Right atrium auricular region (tissue), 2 donors: Measurements from ENCODE around the gene CRACDL. TPM values are rescaled to one million over a fixed set of nuclear protein-coding genes. Genes with fewer than 3 reads are reported as not detected.
A peak's percentile ranks its signal among the peaks of the same experiment; 100 is the strongest.

Experiments
- DNase-seq: peaks from one replicate; pipeline ENCODE4 v3.0.0-alpha.2; 2019; ENCODE audit warnings: low spot score
- H3K27ac ChIP-seq, 2 donors: fragments of 200-600 bp; sonication (generic); 1 replicate in 1 of 2; 2 replicates in 1 of 2; pipeline ENCODE4 v1.5.1; 2016 to 2019
- H3K27me3 ChIP-seq, 2 donors: fragments of 200-600 bp; sonication (generic); one replicate each; pipeline versions ENCODE4 v1.5.1 to v1.6.0; 2017 to 2019
- H3K36me3 ChIP-seq: fragments of 200-600 bp; sonication (generic); one replicate; pipeline ENCODE4 v1.5.1; 2016
- H3K4me1 ChIP-seq, 2 donors: fragments of 200-600 bp; sonication (generic); one replicate each; pipeline versions ENCODE4 v1.5.1 to v1.6.0; 2017 to 2019
- H3K4me3 ChIP-seq, 2 donors: fragments of 200-600 bp; sonication (generic); 1 replicate in 1 of 2; 2 replicates in 1 of 2; pipeline ENCODE4 v1.5.1; 2017 to 2019; ENCODE audit warnings: mild to moderate bottlenecking in 1 of 2, moderate library complexity in 1 of 2
- H3K9me3 ChIP-seq, 2 donors: fragments of 200-600 bp; sonication (generic); one replicate each; pipeline ENCODE4 v1.5.1; 2019
- CTCF ChIP-seq, 2 donors: fragments of 200-600 bp; sonication (generic); IDR thresholded peaks; one replicate each; pipeline ENCODE4 v1.5.1; 2019; ENCODE audit warnings: antibody characterized with exemption in 2 of 2
- total RNA-seq, 2 donors: library from RNA; depleted of rRNA; stranded (reverse); fragments of >200 nt; gene quantifications; one replicate each; pipeline ENCODE4 v1.1.0, GENCODE V29; 2016

The CRACDL gene
- total RNA-seq, 2 donors from 2014 or later, result 5.3 to 7.4 TPM

GRCh38 chr2:98810588-98810928 is 125.5 kb downstream of the CRACDL start:
- DNase-seq, result no peak
- no peak for TF ChIP-seq CTCF (IDR thresholded peaks at IDR 0.05)
- Histone ChIP-seq H3K27ac (no peak overlapping the region), H3K36me3 (no peaks in the 10 kb centered on the region), H3K4me3 (no peak overlapping the region), H3K27me3 (no peaks in the 10 kb centered on the region), H3K9me3 (no peaks in the 10 kb centered on the region), H3K4me1 (peaks cover 0 to 28% of the 10 kb centered on the region in 2 donors)

- H3K4me1 ChIP-seq, result peaks cover 0 to 33% of the 10 kb centered on the region in 2 donors
- no peak for DNase-seq
- no peak overlapping the region for H3K27ac ChIP-seq
Measured at GRCh38 chr2:98809878-98810587, 126.0 kb downstream of the CRACDL start.

GRCh38 chr2:98809116-98809515 is 126.9 kb downstream of the CRACDL start:
- Histone ChIP-seq H3K4me3 (no peak overlapping the region), H3K36me3 (no peaks in the 10 kb centered on the region), H3K27me3 (no peaks in the 10 kb centered on the region), H3K4me1 (peaks cover 0 to 36% of the 10 kb centered on the region in 2 donors), H3K9me3 (no peaks in the 10 kb centered on the region), H3K27ac (no peak overlapping the region)
- TF ChIP-seq CTCF (IDR thresholded peaks at IDR 0.05), result no peak
- no peak for DNase-seq

More at GRCh38 chr2:98809878-98810587, 126.0 kb downstream of the CRACDL start:
- Histone ChIP-seq H3K36me3 (no peaks in the 10 kb centered on the region), H3K4me3 (no peak overlapping the region), H3K27me3 (no peaks in the 10 kb centered on the region), H3K9me3 (no peaks in the 10 kb centered on the region)
- no peak for TF ChIP-seq CTCF (IDR thresholded peaks at IDR 0.05)

GRCh38 chr2:98808546-98808945 is 127.5 kb downstream of the CRACDL start:
- Histone ChIP-seq H3K27me3 (no peaks in the 10 kb centered on the region), H3K36me3 (no peaks in the 10 kb centered on the region), H3K4me1 (peaks cover 0 to 36% of the 10 kb centered on the region in 2 donors), H3K4me3 (no peak overlapping the region), H3K27ac (no peak overlapping the region), H3K9me3 (no peaks in the 10 kb centered on the region)
- TF ChIP-seq CTCF (IDR thresholded peaks at IDR 0.05), result no peak
- no peak for DNase-seq

GRCh38 chr2:98807929-98808328 is 128.1 kb downstream of the CRACDL start:
- no peaks in the 10 kb centered on the region for H3K9me3 ChIP-seq
- H3K27ac ChIP-seq, result no peak overlapping the region
- no peaks in the 10 kb centered on the region for H3K36me3 ChIP-seq
- H3K27me3 ChIP-seq, result no peaks in the 10 kb centered on the region
- DNase-seq, result no peak
- peaks cover 0 to 36% of the 10 kb centered on the region in 2 donors for H3K4me1 ChIP-seq
- no peak overlapping the region for H3K4me3 ChIP-seq
- TF ChIP-seq CTCF (IDR thresholded peaks at IDR 0.05), result no peak

GRCh38 chr2:98807221-98807620 is 128.8 kb downstream of the CRACDL start:
- Histone ChIP-seq H3K9me3 (no peaks in the 10 kb centered on the region), H3K27me3 (no peaks in the 10 kb centered on the region), H3K36me3 (no peaks in the 10 kb centered on the region), H3K4me1 (peaks cover 0 to 36% of the 10 kb centered on the region in 2 donors), H3K4me3 (no peak overlapping the region), H3K27ac (peak overlapping the region in 1 of 2 donors; percentile 77)
- no peak for TF ChIP-seq CTCF (IDR thresholded peaks at IDR 0.05)
- DNase-seq, result no peak
